NT2/D1 (cell line): ENCODE results near the gene TBC1D9B.

ENCODE experiments used
- SUZ12 ChIP-seq: IDR thresholded peaks from 2 replicates; pipeline ENCODE4 v1.6.1; 2011; ENCODE audit not compliant: insufficient read length, insufficient read depth; ENCODE audit errors: extremely low read depth
- YY1 ChIP-seq: IDR thresholded peaks from 2 replicates; pipeline ENCODE4 v1.6.1; 2011; ENCODE audit not compliant: insufficient read length, insufficient read depth

DNA sequence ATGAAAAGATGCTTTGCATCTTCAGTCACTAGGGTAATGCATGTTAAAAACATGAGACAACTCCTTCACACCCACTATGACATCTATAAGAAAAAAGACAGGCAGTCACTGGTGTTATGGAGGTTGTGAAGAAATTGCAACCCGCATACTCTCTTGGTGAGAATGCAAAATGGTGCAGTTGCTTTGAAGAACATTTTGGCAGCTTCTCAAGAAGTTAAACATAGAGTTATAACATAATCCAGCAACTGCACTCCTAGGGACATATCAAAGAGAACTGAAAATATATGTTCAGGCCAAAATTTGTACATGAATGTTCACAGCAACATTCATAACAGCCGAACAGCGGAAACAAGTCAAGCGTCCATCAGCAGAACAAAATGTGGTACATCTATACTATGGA, 46.3 kb upstream of the TBC1D9B start:
- TF ChIP-seq YY1 (no peak), SUZ12 (no peak)
